ENCODE data around the gene RFLNA. TPM values are rescaled to one million over a fixed set of nuclear protein-coding genes. Genes with fewer than 3 reads are reported as not detected.

Gene RFLNA
- total and polyA plus RNA-seq, 2 donors (not counting 1 experiment from before 2014, with no cell fraction given), result not detected

GRCh38 chr12:124323771-124324530, 29.1 kb downstream of the RFLNA start:
- intact Hi-C loops (cut with micrococcal nuclease), result no loop called here
- 99% methylated on average over 8 of the region's 11 CpGs for WGBS (ENCODE audit: insufficient coverage)
- H3K9me3 ChIP-seq (ENCODE audit: control extremely low read depth in 1 of 3, control insufficient read depth in 2 of 3, insufficient read depth in 1 of 3, low read length in 2 of 3), result peaks cover 0 to 41% (median 13%) of the 10 kb centered on the region in 3 donors
- ATAC-seq (ENCODE audit: low read depth), result no peak
- H3K27me3 ChIP-seq (replicated peaks in 1 of 4; ENCODE audit: control extremely low read depth in 1 of 4, control insufficient read depth in 3 of 4, insufficient read depth in 4 of 4, low read length in 3 of 4), result no peaks in the 10 kb centered on the region
- TF ChIP-seq EZH2 (IDR thresholded peaks at IDR 0.05; ENCODE audit: borderline replicate concordance, insufficient read depth, low read depth, low read length, poor library complexity, severe bottlenecking), result no peak
- TF ChIP-seq CTCF (IDR thresholded peaks at IDR 0.05), result no peak
- H3K4me2 ChIP-seq (replicated peaks; ENCODE audit: low read depth, low read length, poor library complexity, severe bottlenecking), result no peak overlapping the region
- no peaks in the 10 kb centered on the region for H4K20me1 ChIP-seq (ENCODE audit: control insufficient read depth, insufficient read depth, low read length, poor library complexity, severe bottlenecking)
- no peaks in the 10 kb centered on the region for H3K79me2 ChIP-seq (ENCODE audit: control insufficient read depth, insufficient read depth, low read length)
- no peak overlapping the region for H2AFZ ChIP-seq (ENCODE audit: insufficient read depth, low read depth, low read length, poor library complexity, severe bottlenecking)
- ChIA-PET POLR2A (no interaction called here), CTCF (no interaction called here)
- H3K36me3 ChIP-seq (replicated peaks in 1 of 2; ENCODE audit: control extremely low read depth in 1 of 2, control insufficient read depth in 1 of 2, extremely low read depth in 1 of 2, insufficient read depth in 2 of 2, low read length in 1 of 2), result peaks cover 0 to 29% of the 10 kb centered on the region in 2 experiments
- H3K4me1 ChIP-seq (ENCODE audit: control insufficient read depth in 2 of 2, insufficient read depth in 2 of 2, low read length in 2 of 2), result no peaks in the 10 kb centered on the region
- no peaks in the 10 kb centered on the region for H3K4me1 Mint-ChIP-seq
- no peak overlapping the region for H3K4me3 ChIP-seq (ENCODE audit: control extremely low read depth in 1 of 5, extremely low read depth in 1 of 5, insufficient read depth in 1 of 5, low read depth in 2 of 5, low read length in 4 of 5)
- no peak overlapping the region for H3K27ac ChIP-seq (ENCODE audit: low read length in 2 of 2)
- no peak overlapping the region for H3K9ac ChIP-seq (ENCODE audit: low read length)
- no peak overlapping the region for H3K27ac Mint-ChIP-seq
- H3K9me3 Mint-ChIP-seq (ENCODE audit: insufficient read depth), result peaks cover 4% of the 10 kb centered on the region
- no peak for DNase-seq
- H3K27me3 Mint-ChIP-seq, result no peaks in the 10 kb centered on the region
- H3K4me3 Mint-ChIP-seq, result no peak overlapping the region
